ENCODE measurements around the gene DAPK2.

DNA sequence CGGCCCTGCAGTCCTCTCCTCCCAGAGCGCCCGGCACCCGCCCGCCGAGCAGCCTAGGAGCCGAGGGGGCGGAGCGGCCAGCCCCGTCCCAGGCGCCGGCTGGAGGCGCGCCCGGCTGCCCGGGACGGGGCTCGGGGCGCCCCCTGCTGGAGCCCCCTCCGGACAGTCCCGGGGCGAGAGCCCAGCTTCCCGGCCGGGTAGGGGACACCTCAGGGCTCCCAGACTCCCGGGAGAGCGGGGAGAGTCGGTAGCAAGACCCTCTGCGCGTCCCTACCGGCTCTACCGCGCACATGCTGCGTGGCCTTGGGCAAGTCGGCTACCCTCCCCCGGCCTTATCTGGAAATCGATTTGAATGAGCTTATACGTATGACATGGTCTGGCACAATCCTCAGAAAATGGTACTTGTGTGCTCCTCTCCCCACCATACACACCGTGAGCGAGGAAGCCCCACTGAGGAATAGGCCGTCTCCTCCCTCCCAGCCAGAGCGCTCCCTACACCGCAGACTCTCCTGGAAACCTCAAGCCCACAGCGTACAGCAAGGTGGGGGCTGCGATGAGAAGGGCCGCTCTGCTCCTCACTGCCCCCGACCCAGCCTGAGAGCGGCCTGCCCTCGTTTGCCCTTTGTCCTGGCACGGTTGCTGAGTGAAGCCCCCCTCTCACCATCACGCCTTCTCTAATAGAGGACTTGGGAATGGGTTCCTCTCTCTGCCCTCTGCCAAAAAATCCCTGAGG, at the start of gene DAPK2:
- no peak for TF ChIP-seq ARNT (IDR thresholded peaks at IDR 0.05)
- no peak for TF ChIP-seq CTBP1 (IDR thresholded peaks at IDR 0.05; ENCODE audit: borderline replicate concordance)
- TF ChIP-seq SUZ12 (IDR thresholded peaks at IDR 0.05): no peak
- TF ChIP-seq, protein P1, sequence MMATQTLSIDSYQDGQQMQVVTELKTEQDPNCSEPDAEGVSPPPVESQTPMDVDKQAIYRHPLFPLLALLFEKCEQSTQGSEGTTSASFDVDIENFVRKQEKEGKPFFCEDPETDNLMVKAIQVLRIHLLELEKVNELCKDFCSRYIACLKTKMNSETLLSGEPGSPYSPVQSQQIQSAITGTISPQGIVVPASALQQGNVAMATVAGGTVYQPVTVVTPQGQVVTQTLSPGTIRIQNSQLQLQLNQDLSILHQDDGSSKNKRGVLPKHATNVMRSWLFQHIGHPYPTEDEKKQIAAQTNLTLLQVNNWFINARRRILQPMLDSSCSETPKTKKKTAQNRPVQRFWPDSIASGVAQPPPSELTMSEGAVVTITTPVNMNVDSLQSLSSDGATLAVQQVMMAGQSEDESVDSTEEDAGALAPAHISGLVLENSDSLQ (IDR thresholded peaks at IDR 0.05): no peak
- no peak for TF ChIP-seq BHLHE40 (IDR thresholded peaks at IDR 0.05; ENCODE audit: borderline replicate concordance)
- TF ChIP-seq ELF4 (IDR thresholded peaks at IDR 0.05): no peak
- no peak for TF ChIP-seq SP1 (IDR thresholded peaks at IDR 0.05)
- TF ChIP-seq FOXA1 (IDR thresholded peaks at IDR 0.05): no peak

Measured in HEK293T (cell line).